D341Med (cell line): Measurements from ENCODE around the gene UGT1A1.

ENCODE experiments used
- DNase-seq: peaks from one replicate; pipeline ENCODE4 v3.0.0; 2012; ENCODE audit warnings: low spot score

UGT1A1 gene

DNA sequence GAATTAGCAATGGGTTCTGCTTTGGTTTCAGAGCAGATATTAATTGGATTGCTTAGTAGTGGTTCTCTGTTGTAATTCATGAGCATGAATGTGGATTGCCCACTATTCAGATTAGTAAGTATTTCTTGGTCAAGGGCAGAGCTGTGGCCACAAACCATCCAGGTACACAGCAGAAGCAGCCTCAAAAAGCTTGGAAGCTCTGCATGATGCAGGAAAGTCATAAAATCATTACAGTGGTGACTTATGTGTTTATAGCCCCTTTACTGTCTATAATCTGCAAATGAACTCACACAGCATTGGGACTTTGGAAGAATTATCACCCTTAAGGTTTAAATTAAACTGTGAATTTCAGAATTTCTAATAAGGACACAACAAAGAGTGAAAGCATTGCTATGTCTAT, 1.9 kb upstream of the UGT1A1 start:
- no peak for DNase-seq

- no peak for DNase-seq
These were observed 1.2 kb upstream of the UGT1A1 start for GRCh38 chr2:233758849-233759248.

DNA sequence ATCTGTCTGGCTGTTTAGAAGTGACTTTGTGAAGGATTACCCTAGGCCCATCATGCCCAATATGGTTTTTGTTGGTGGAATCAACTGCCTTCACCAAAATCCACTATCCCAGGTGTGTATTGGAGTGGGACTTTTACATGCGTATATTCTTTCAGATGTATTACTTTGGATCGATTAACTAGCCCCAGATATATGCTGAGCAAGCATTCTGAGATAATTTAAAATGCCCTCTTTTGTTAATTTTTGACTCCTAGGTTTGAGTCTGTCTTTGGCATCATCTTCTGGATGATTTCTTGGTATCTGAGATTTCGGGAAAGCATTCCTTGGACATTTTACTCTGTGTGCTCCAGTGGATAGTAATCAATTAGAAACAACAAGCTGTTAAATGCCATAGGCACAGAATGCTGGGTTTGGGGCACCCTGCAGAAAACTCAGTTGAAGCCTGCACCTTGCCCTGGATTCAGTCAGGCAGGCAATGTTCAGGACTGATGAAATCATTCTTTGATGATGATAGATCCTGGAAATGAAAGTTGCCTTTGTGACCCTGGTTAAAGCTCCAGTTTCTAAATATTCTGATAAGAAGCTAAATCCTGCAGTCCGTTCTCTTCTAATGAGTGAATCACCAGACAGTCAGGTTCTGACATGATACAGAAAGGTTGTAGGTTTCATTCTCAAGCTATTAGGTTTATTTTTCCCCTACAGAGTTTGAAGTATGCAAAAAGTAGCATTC, 1.1 kb downstream of the UGT1A1 start:
- DNase-seq = no peak

DNA sequence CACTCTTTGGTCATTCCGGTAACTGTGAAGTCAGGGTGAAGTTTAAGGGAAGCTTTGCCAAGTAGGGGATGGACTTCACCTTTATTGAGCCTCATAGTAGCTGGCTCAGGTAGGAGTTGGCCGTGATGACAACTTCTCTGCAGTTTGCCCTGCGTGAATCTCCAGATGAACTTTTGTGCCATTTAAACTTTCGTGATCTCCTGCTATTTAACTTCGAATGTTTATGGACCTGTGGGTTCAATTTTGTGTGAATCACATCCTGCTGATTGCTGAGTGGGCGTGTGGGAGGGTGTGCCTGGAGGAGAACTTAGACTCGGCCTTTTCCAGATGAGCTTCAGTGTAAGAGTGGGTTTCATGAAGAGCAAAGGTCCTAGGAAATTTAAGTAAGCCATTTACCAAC, 4.2 kb downstream of the UGT1A1 start:
- DNase-seq = no peak

GRCh38 chr2:233764761-233765160, 4.7 kb downstream of the UGT1A1 start:
- no peak for DNase-seq

DNA sequence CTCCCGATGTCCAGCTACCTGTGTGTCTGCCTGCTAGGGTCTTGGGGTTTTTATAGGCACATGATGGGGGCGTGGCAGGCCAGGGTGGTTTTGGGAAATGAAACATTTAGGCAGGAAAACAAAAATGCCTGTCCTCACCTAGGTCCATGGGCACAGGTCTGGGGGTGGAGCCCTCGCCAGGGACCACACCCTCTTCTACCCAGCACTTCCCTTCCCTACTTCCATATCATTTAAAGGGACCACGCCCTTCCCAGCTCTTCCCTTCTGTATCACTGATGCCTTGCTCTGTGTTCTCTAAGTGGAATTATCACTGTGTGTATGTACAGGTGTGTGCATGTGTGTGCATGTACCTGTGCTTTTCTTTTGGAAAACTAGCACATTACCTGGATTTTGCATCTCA, 6.3 kb downstream of the UGT1A1 start:
- no peak for DNase-seq

GRCh38 chr2:233768076-233768475, 8.0 kb downstream of the UGT1A1 start:
- DNase-seq = no peak

DNA sequence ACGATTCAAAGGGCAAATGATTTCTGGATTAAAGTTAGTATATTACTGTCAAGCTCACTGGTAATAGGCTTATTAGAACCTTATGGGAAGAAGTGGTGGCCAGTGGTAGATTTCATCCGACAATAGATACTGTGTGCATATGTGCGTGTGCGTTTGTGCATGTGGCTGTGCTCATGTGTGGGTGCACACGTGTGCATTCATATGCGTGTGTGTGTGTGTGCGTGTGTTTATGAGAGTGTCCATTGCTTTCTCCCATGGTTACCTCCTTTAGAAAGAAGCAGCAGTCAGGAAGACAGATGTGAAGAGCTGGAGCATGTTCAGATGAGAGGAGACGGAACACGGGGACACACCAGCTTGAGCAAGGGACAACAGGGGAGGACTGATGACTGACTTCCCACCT, 9.2 kb downstream of the UGT1A1 start:
- DNase-seq = no peak

GRCh38 chr2:233772153-233772552, 12.1 kb downstream of the UGT1A1 start:
- no peak for DNase-seq

GRCh38 chr2:233772583-233772982, 12.5 kb downstream of the UGT1A1 start:
- no peak for DNase-seq

GRCh38 chr2:233773854-233774253, 13.8 kb downstream of the UGT1A1 start:
- no peak for DNase-seq

DNA sequence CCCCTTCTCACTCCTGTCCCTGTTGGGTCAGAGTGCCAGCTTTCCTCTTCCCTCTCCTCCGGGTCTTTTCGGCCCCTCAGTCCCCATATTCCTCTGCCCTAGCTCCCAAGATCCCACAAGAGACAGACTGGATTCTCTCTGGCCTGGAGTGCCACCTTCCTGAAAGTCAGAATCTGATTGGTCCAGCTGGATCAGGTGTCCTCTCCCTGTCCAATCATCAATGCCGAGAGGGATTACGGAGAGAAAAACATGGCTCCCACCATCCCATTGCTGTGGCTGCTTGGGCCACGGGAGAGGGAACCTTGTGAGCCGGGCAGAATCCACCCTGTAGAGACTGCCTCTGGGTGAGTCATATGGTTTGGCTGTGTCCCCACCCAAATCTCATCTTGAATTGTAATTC, 15.3 kb downstream of the UGT1A1 start:
- no peak for DNase-seq

DNA sequence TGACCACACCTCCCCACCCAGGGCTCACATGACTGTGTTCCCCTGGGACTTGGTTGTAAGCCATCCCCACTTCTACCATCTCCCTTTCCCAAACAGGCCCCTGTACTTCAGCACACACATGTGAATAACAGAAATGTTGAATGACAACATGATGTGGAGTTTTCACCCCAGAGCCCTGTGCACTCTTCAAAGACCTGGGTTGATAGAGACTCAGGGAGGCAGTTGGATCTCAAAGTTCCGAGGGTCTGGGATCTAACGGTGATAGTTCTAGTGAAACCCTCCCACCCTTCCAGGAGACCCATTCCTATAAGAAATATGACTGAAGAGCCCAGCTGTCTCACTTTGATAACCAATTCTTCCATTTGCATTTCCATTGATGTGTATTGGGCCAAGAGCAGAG, 18.0 kb downstream of the UGT1A1 start, which contains the start of gene MROH2A:
Gene MROH2A (plus strand): TSS at position 301 of the 400 bp plus-strand sequence. CDS start 1,029 bp downstream, outside the sequence.
- DNase-seq = no peak

DNA sequence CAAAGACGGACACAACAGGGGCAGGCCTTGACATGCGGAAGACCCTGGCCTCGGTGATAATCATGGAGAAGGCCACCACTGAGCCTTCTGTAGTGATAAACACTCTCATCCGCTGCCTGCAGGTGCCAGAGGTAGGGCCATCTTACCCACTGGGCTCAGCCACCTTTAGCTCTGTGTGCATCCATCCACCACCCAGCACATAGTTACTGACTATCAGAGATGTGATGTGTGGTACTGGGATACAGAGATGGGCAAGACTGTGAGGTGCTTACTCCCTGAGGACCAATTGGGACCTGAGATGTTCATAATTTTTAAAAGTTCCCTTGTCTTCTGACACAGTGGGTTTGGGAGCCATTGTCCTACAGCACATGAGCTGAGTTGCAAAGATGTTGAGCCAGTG, 19.7 kb downstream of the UGT1A1 start:
- DNase-seq = no peak

GRCh38 chr2:233780771-233781170, 20.7 kb downstream of the UGT1A1 start:
- DNase-seq = no peak

DNA sequence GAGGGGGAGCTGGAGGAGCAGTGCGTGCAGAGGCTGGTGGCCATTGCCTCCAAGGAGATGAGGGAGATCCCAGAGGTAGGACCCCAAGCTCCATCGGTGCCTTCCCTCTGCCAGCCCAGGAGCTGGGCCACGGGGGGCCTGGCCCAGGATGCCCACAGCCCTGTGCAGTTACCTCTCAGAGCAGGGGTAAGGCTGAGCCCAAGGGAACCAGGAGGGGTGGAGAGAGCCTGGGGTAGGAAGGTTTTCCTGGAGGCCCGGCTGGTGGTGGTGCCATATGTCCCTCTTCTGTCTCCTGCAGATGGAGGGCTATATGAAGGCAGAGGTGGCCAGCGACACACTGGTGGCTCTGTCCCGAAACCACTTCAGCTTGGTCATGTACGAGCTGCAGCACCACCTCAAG, 29.5 kb downstream of the UGT1A1 start:
- DNase-seq = no peak

DNA sequence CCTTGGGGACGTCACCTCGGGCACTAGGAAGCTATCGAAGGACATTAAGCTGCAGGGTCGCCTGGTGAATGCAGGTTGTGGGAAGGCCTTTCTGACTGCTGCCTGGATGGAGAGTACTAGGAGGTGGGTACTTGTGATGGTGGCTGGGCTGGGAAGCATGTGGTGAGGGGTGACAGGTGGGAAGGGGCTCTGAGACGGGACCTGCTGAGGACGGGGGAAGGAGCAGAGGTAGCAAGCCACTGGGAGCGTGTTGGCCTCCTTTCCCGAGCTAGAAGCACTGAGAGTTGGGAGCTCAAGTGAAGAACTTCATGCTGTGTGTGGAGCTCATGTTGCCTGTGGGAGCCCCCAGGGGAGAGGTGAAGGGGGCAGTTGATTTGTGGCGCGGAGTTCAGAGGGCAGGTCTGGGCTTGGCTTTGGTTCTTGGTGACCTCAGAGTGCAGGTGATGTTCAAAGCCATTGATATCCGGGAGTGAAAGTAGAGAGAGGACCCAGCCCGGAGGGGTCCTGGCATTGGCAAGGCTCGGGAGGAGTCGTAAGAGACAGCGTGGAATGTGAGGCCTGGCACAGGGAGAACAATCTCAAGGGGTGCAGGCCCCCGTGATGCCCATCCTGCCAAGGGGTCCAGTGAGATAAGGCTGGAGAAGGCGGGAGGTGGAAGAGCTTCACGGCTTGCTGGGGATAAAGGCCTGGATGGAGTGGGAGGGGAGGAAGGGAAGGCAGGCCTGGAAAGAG, 31.2 kb downstream of the UGT1A1 start:
- no peak for DNase-seq

DNA sequence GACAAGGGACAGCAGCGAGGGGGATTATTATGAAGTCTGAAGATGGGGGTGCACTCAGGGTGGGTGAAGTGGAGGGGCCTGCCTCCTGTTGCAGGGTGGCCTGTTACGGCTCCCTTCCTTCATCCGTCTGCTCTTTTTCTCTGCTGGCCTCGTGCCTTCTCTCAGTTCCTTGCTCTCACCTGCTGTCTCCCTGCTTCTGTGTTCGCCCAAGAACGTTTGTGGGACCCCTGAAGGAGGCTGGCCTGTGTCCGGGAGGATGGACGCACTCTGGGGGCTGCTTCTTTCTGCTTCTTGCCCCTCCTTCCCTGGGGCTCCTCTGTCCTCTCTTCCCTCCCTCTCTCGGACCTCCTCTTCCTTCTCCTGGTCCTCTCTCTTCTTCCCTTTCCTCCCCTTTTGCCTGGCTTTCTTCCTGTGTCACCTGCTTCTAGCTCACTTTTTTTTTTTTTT, 31.8 kb downstream of the UGT1A1 start:
- DNase-seq = no peak

GRCh38 chr2:233792720-233793119, 32.6 kb downstream of the UGT1A1 start:
- DNase-seq = no peak

- DNase-seq = no peak
These were observed 33.5 kb downstream of the UGT1A1 start for GRCh38 chr2:233793465-233794127.

DNA sequence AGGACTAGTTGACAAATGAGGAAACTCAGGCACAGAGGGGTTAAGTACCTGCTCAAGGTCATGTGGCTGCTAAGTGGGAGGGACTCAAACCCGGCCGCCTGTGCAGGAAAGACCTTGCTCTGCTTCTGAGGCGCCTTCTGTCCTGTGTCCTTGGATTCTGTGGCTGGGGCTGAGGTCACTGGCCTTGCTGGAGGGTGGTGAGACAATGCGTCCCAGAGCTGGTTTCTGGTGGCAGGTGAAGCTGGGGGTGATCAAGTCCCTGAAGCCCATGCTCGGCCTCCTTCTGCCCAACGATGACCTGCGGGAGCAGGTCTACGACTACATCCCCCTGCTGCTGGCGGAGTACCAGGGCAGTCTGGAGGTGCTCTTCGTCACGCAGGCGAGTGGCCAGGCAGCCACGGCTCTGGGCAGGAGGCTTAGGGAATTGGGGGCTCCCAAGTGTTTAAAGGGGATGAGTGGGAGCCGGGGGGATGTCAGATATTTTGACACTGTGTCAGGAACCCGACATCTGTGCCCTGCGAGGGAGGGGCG, 34.1 kb downstream of the UGT1A1 start:
- no peak for DNase-seq

- DNase-seq = no peak
These were observed 35.7 kb downstream of the UGT1A1 start for GRCh38 chr2:233795735-233796171.

GRCh38 chr2:233796254-233796653, 36.2 kb downstream of the UGT1A1 start:
- DNase-seq = no peak
